Ovary (tissue), 9 donors: ENCODE data around the gene YIPF1. TPM values are rescaled to one million over a fixed set of nuclear protein-coding genes. Genes with fewer than 3 reads are reported as not detected.
"Not testable (repeated sequence)": the region's sequence is repeated elsewhere in the genome, so short reads cannot be mapped to it uniquely, and the experiment has no call there.

ENCODE experiments used
- DNase-seq, 5 donors: peaks; one replicate each; pipeline ENCODE4 v3.0.0-alpha.2; 2019 to 2020
- H3K27ac ChIP-seq, 2 donors: fragments of 200-600 bp; one replicate each; pipeline versions ENCODE4 v1.5.1 to v1.8.0; 2019 to 2022
- H3K27me3 ChIP-seq: fragments of 200-600 bp; one replicate; pipeline ENCODE4 v1.8.0; 2022
- H3K36me3 ChIP-seq: fragments of 200-600 bp; sonication (generic); one replicate; pipeline ENCODE4 v1.5.1; 2019
- H3K4me1 ChIP-seq: one replicate; pipeline ENCODE4 v1.8.1; 2013; ENCODE audit warnings: mild to moderate bottlenecking, moderate library complexity; ENCODE audit not compliant: insufficient read depth
- H3K4me3 ChIP-seq: fragments of 200-600 bp; sonication (generic); one replicate; pipeline ENCODE4 v1.5.1; 2017
- H3K9me3 ChIP-seq, 2 donors: fragments of 200-600 bp in 1 of 2; sonication (generic) in 1 of 2; one replicate each; pipeline versions ENCODE4 v1.5.1 to v1.8.1; 2013 to 2019; ENCODE audit warnings: mild to moderate bottlenecking in 1 of 2, moderate library complexity in 1 of 2
- CTCF ChIP-seq, 3 donors: fragments of 450-650 bp in 2 of 3; fragments of 200-600 bp in 1 of 3; IDR thresholded peaks; one replicate each; pipeline versions ENCODE4 v1.5.1 to v1.8.0; 2016 to 2022; ENCODE audit warnings: antibody characterized with exemption in 3 of 3, mild to moderate bottlenecking in 1 of 3
- EP300 ChIP-seq: sonication (generic); formaldehyde crosslinking; IDR thresholded peaks from one replicate; pipeline ENCODE4 v1.6.1; 2017; ENCODE audit warnings: antibody characterized with exemption
- POLR2A ChIP-seq: fragments of 450-650 bp; IDR thresholded peaks from one replicate; pipeline ENCODE4 v1.6.1; 2017; ENCODE audit warnings: antibody characterized with exemption, mild to moderate bottlenecking, moderate library complexity
- WGBS, 3 donors: extraction: QIAGEN DNeasy Blood & Tissue Kit in 1 of 3; methylation state at CpG; one replicate each; pipeline versions ENCODE4 v1.1.5 to v1.1.7; 2013 to 2017; 5-methylcytosine and 5-hydroxymethylcytosine counted together
- intact Hi-C, 4 donors: fragments of 100-400 bp; cut with DNase I; formaldehyde crosslinking; loops; one replicate each; pipeline versions ENCODE4 v1.11.0 to v1.15.1; 2022 to 2023
- polyA plus RNA-seq, 2 donors: library from polyadenylated mRNA; stranded (reverse); fragments of 200-250 nt in 1 of 2; fragments of 350-450 nt in 1 of 2; fragmentation: Illumina TruSeq in 1 of 2; extraction: RNeasy Lipid Tissue Mini Kit (QIAGEN cat#74804) in 1 of 2; gene quantifications; one replicate each; pipeline ENCODE4 v1.2.3, GENCODE V29; 2013 to 2014
- total RNA-seq, 7 donors: library from RNA; depleted of rRNA in 2 of 7; stranded (reverse); fragments of >200 nt in 2 of 7; fragmentation: NEBNext Ultra II Directional in 3 of 7; extraction: Animal tissue kit (Norgen Biotek cat#: 25700) in 3 of 7; gene quantifications; one replicate each; pipeline versions ENCODE4 v1.1.0 to v1.2.4, GENCODE V29; 2016 to 2023
- donor health status: DM: no; HTN: no; CAD: no; lungs with moderate emphysema.
- donor health status: DM: no; HTN: no; CAD: no.
- donor health status: Bipolar disorder and iron deficiency.
- donor health status: DM: yes; HTN: yes; CAD: no.
- donor health status: DM: no; HTN: no; CAD: no.
- donor health status: DM: yes; HTN: yes; CAD: no.

The YIPF1 gene
- total and polyA plus RNA-seq, 9 donors = 11.5 to 47.8 (median 18.3) TPM

DNA sequence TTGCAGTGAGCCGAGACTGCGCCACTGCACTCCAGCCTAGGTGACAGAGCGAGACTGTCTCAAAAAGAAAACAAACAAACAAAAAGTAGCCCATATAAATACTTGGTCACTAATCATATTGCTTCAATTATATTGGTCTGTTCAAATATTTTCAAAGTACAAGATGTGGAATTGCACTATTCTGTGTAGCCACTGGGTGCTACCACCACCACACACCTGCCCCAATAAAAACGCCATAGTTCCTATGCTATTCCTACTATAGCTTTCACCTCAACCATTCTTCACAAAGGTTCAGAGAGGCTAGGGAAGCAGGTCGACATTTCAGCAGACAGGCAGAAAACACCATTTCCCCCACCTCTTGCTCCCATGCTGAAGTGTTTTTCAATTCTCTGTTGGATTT is 68.2 kb downstream of the YIPF1 start:
- Histone ChIP-seq H3K27ac (no peak overlapping the region), H3K36me3 (no peaks in the 10 kb centered on the region), H3K4me1 (no peaks in the 10 kb centered on the region), H3K4me3 (no peak overlapping the region), H3K27me3 (no peaks in the 10 kb centered on the region), H3K9me3 (no peaks in the 10 kb centered on the region)
- no peak for DNase-seq
- intact Hi-C loops = no loop called here
- TF ChIP-seq CTCF (IDR thresholded peaks at IDR 0.05) = no peak
- no peak for TF ChIP-seq POLR2A
- no peak for TF ChIP-seq EP300
- WGBS, 3 donors = 94 to 96% (median 95%) methylated on average over 5 of the region's 5 CpGs

GRCh38 chr1:53819387-53819786 is 70.2 kb downstream of the YIPF1 start:
- Histone ChIP-seq H3K27ac (no peak overlapping the region), H3K27me3 (no peaks in the 10 kb centered on the region), H3K4me1 (no peaks in the 10 kb centered on the region), H3K36me3 (no peaks in the 10 kb centered on the region), H3K4me3 (no peak overlapping the region), H3K9me3 (no peaks in the 10 kb centered on the region)
- DNase-seq = no peak
- intact Hi-C loops = no loop called here
- TF ChIP-seq CTCF (IDR thresholded peaks at IDR 0.05) (no peak), EP300 (no peak), POLR2A (no peak)

DNA sequence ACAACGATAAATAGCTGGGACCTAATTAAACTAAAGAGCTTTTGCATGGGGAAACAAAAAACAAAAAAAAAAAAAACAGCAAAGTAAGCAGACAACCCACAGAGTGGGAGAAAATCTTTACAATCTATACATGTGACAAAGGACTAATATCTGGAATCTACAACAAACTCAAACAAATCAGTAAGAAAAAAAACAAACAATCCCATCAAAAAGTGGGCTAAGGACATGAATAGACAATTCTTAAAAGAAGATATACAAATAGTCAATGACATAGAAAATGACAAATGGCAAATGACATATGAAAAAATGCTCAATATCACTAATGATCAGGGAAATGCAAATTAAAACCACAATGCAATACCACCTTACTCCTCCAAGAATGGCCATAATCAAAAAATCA is 73.0 kb downstream of the YIPF1 start:
- intact Hi-C loops, H3K27ac ChIP-seq, H3K27me3 ChIP-seq, DNase-seq, H3K4me1 ChIP-seq, H3K4me3 ChIP-seq, H3K9me3 ChIP-seq, H3K36me3 ChIP-seq: not testable (repeated sequence)
- 96 to 98% (median 97%) methylated on average over 1 of the region's 1 CpG for WGBS, 3 donors

GRCh38 chr1:53815484-53815883 is 74.1 kb downstream of the YIPF1 start:
- DNase-seq, H3K9me3 ChIP-seq, H3K4me3 ChIP-seq, H3K27me3 ChIP-seq, H3K4me1 ChIP-seq, intact Hi-C loops, H3K27ac ChIP-seq, H3K36me3 ChIP-seq: not testable (repeated sequence)
- whole genome bisulfite sequencing, 3 donors = 73 to 82% (median 74%) methylated on average over 1 of the region's 1 CpG

- 91 to 97% (median 97%) methylated on average over 4 of the region's 4 CpGs for WGBS, 3 donors
- TF ChIP-seq EP300 (no peak), CTCF (IDR thresholded peaks at IDR 0.05) (no peak), POLR2A (no peak)
- H3K27me3 ChIP-seq = no peaks in the 10 kb centered on the region
- H3K4me1 ChIP-seq = no peaks in the 10 kb centered on the region
- no peak overlapping the region for H3K4me3 ChIP-seq
- no peaks in the 10 kb centered on the region for H3K9me3 ChIP-seq
- no peak for DNase-seq
- no peak overlapping the region for H3K27ac ChIP-seq
- intact Hi-C loops = no loop called here
- no peaks in the 10 kb centered on the region for H3K36me3 ChIP-seq
Measured at GRCh38 chr1:53811414-53811851, 78.2 kb downstream of the YIPF1 start.

GRCh38 chr1:53810497-53810896 is 79.1 kb downstream of the YIPF1 start:
- TF ChIP-seq CTCF (IDR thresholded peaks at IDR 0.05) = no peak
- TF ChIP-seq EP300 = no peak
- no peak for TF ChIP-seq POLR2A
- intact Hi-C loops = no loop called here
- WGBS, 3 donors = 95 to 98% (median 97%) methylated on average over 2 of the region's 2 CpGs

More at GRCh38 chr1:53810497-53810896, 79.1 kb downstream of the YIPF1 start:
- Histone ChIP-seq H3K36me3 (no peaks in the 10 kb centered on the region), H3K27ac (no peak overlapping the region), H3K4me1 (no peaks in the 10 kb centered on the region), H3K27me3 (no peaks in the 10 kb centered on the region), H3K4me3 (no peak overlapping the region), H3K9me3 (no peaks in the 10 kb centered on the region)
- DNase-seq = no peak
